GM12864 (cell line): ENCODE measurements around the gene RELCH.

ENCODE experiments used
- DNase-seq: peaks from one replicate; pipeline ENCODE4 v3.0.0-alpha.2; 2011; ENCODE audit warnings: low read depth
- H3K4me3 ChIP-seq: 2 replicates; pipeline ENCODE4 v1.5.1; 2011; ENCODE audit warnings: mild to moderate bottlenecking, low read depth, low read length, control low read depth
- CTCF ChIP-seq: IDR thresholded peaks from 2 replicates; pipeline ENCODE4 v1.5.1; 2011; ENCODE audit warnings: low read depth, mild to moderate bottlenecking, moderate library complexity, low read length, control low read depth, inconsistent platforms; ENCODE audit errors: missing control alignments

The RELCH gene

GRCh38 chr18:62328586-62329525, 141.8 kb downstream of the RELCH start:
- no peak for DNase-seq
- H3K4me3 ChIP-seq = no peak overlapping the region
- no peak for TF ChIP-seq CTCF

- DNase-seq = no peak
- no peak for TF ChIP-seq CTCF
- H3K4me3 ChIP-seq = no peak overlapping the region
Observed at GRCh38 chr18:62329691-62330454, 142.8 kb downstream of the RELCH start.

GRCh38 chr18:62330650-62331049, 143.6 kb downstream of the RELCH start:
- no peak for TF ChIP-seq CTCF
- DNase-seq = no peak
- no peak overlapping the region for H3K4me3 ChIP-seq

GRCh38 chr18:62331581-62332356, 144.7 kb downstream of the RELCH start:
- no peak overlapping the region for H3K4me3 ChIP-seq
- TF ChIP-seq CTCF = no peak
- DNase-seq = no peak

- H3K4me3 ChIP-seq = no peak overlapping the region
- no peak for DNase-seq
- TF ChIP-seq CTCF = no peak
Observed at GRCh38 chr18:62332431-62332830, 145.4 kb downstream of the RELCH start.

GRCh38 chr18:62332964-62333695, 146.1 kb downstream of the RELCH start:
- no peak for DNase-seq
- H3K4me3 ChIP-seq = no peak overlapping the region
- TF ChIP-seq CTCF = no peak
